ENCODE data around the gene GFAP.
A peak's percentile ranks its signal among the peaks of the same experiment; 100 is the strongest.

Gene GFAP

DNA sequence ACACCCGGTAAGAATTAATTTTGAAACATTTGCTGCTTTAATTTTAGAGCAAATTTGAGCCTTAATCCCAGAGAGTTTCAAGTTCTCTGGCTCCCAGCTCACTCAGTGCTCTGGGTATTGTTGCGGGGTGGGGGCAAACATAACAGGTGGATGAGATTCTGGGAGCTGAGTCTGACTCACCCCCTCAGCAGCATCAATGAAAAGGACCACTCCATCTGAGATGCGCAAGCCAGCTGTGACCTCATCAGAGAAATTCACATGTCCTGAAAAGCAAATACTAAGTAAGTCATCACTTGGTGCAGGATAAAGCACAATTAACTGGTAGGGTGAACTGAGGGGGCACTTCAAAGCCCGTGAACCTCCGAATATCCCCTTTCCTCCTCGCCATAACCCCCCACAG is 35.9 kb downstream of the GFAP start:
- ATAC-seq, result no peak
- TF ChIP-seq SNAI2 (CRISPR knock-in tag; IDR thresholded peaks at IDR 0.05) (no peak), ISL1 (CRISPR knock-in tag; IDR thresholded peaks at IDR 0.05) (no peak), ESRRG (CRISPR knock-in tag; IDR thresholded peaks at IDR 0.05) (no peak), OSR1 (CRISPR knock-in tag; IDR thresholded peaks at IDR 0.05) (no peak), ZFP3 (CRISPR knock-in tag; IDR thresholded peaks at IDR 0.05) (no peak), RARB (CRISPR knock-in tag; IDR thresholded peaks at IDR 0.05) (no peak), ZFP30 (CRISPR knock-in tag; IDR thresholded peaks at IDR 0.05) (no peak), PATZ1 (CRISPR knock-in tag; IDR thresholded peaks at IDR 0.05; ENCODE audit: borderline replicate concordance) (no peak), ZNF565 (CRISPR knock-in tag; conservative IDR thresholded peaks at IDR 0.05; ENCODE audit: low read depth) (no peak), POU6F1 (CRISPR knock-in tag; IDR thresholded peaks at IDR 0.05; ENCODE audit: borderline replicate concordance, low read depth) (no peak), GLIS3 (CRISPR knock-in tag; IDR thresholded peaks at IDR 0.05) (no peak), ZC3H10 (CRISPR knock-in tag; IDR thresholded peaks at IDR 0.05) (no peak), ZNF8 (CRISPR knock-in tag; IDR thresholded peaks at IDR 0.05) (no peak)
- TF ChIP-seq, protein P1, sequence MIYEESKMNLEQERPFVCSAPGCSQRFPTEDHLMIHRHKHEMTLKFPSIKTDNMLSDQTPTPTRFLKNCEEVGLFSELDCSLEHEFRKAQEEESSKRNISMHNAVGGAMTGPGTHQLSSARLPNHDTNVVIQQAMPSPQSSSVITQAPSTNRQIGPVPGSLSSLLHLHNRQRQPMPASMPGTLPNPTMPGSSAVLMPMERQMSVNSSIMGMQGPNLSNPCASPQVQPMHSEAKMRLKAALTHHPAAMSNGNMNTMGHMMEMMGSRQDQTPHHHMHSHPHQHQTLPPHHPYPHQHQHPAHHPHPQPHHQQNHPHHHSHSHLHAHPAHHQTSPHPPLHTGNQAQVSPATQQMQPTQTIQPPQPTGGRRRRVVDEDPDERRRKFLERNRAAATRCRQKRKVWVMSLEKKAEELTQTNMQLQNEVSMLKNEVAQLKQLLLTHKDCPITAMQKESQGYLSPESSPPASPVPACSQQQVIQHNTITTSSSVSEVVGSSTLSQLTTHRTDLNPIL (CRISPR knock-in tag; IDR thresholded peaks at IDR 0.05; ENCODE audit: low read depth), result no peak
- TF ChIP-seq, protein P2, sequence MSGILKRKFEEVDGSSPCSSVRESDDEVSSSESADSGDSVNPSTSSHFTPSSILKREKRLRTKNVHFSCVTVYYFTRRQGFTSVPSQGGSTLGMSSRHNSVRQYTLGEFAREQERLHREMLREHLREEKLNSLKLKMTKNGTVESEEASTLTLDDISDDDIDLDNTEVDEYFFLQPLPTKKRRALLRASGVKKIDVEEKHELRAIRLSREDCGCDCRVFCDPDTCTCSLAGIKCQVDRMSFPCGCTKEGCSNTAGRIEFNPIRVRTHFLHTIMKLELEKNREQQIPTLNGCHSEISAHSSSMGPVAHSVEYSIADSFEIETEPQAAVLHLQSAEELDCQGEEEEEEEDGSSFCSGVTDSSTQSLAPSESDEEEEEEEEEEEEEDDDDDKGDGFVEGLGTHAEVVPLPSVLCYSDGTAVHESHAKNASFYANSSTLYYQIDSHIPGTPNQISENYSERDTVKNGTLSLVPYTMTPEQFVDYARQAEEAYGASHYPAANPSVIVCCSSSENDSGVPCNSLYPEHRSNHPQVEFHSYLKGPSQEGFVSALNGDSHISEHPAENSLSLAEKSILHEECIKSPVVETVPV (CRISPR knock-in tag; IDR thresholded peaks at IDR 0.05), result no peak

DNA sequence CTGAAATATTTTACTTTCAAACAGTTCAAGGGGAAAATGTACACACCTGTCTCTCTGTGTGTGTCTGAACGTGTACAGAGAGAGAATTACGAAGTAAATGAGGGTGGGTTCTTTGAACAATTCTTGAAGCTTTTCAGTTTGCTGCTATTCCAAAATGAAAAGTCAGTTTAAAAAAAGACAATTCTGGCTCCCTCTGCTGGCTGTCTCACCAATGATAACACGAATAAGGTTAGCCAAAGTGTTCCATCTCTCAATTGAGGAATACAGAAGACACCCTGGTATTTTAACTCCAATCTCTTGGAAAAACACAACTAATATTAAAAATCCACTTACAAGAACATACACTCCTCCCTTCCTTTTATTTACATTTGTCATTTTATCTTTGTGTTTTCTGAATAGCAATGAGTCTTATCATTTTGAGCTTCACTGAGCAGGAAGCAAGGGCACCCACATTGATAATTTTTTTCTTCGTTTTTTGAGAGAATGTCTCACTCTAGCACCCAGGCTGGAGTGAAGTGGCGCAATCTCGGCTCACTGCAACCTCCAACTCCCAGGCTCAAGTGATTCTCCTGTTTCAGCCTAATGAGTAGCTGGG is 36.6 kb downstream of the GFAP start:
- peak; percentile 69 for ATAC-seq
- TF ChIP-seq CSDC2 (CRISPR knock-in tag; IDR thresholded peaks at IDR 0.05) (no peak), ZNF565 (CRISPR knock-in tag; conservative IDR thresholded peaks at IDR 0.05; ENCODE audit: low read depth) (no peak), BACH2 (CRISPR knock-in tag; IDR thresholded peaks at IDR 0.05; ENCODE audit: borderline replicate concordance) (no peak), OSR1 (CRISPR knock-in tag; IDR thresholded peaks at IDR 0.05) (no peak), ZC3H10 (CRISPR knock-in tag; IDR thresholded peaks at IDR 0.05) (no peak)
- TF ChIP-seq, protein P1 (CRISPR knock-in tag; IDR thresholded peaks at IDR 0.05; ENCODE audit: low read depth), result no peak

DNA sequence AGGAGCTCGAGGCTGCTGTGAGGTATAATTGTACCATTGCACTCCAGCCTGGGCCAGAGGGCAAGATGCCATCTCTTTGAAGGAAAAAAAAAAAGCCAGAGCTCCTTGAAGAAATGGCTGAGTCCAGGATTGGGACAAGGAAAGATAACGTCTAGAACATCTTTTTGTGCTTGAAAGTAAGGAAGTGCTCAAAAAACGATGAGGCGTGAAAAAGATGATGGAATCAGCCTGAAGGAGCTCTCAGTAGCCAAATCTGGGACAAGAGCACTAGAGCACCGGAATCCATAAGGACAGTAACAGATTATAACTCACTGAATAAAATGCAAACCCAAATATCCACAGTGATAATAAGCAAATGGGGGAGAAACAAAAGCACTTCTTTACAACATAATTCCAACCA is 38.2 kb downstream of the GFAP start:
- TF ChIP-seq, protein P1 (CRISPR knock-in tag; IDR thresholded peaks at IDR 0.05; ENCODE audit: low read depth), result no peak
- TF ChIP-seq ARNTL (CRISPR knock-in tag; IDR thresholded peaks at IDR 0.05; ENCODE audit: borderline replicate concordance, low read depth), result no peak
- ATAC-seq, result no peak

- ATAC-seq, result no peak
- TF ChIP-seq ESRRG (CRISPR knock-in tag; IDR thresholded peaks at IDR 0.05) (no peak), RARB (CRISPR knock-in tag; IDR thresholded peaks at IDR 0.05) (no peak), SNAI2 (CRISPR knock-in tag; IDR thresholded peaks at IDR 0.05) (no peak), TSHZ2 (CRISPR knock-in tag; IDR thresholded peaks at IDR 0.05) (no peak), POU6F1 (CRISPR knock-in tag; IDR thresholded peaks at IDR 0.05; ENCODE audit: borderline replicate concordance, low read depth) (no peak), TOX (CRISPR knock-in tag; IDR thresholded peaks at IDR 0.05; ENCODE audit: borderline replicate concordance) (no peak)
- TF ChIP-seq, protein P1 (CRISPR knock-in tag; IDR thresholded peaks at IDR 0.05; ENCODE audit: low read depth), result no peak
Observed at GRCh38 chr17:44875761-44876160, 39.5 kb downstream of the GFAP start.
